CD4-positive, alpha-beta T cell treated with Interleukin-10 for 1 hour (primary cell): ENCODE results near the gene ABCC8.

ENCODE experiments used
- DNase-seq: peaks from one replicate; pipeline ENCODE4 v3.0.0-alpha.2; 2020

The ABCC8 gene

DNA sequence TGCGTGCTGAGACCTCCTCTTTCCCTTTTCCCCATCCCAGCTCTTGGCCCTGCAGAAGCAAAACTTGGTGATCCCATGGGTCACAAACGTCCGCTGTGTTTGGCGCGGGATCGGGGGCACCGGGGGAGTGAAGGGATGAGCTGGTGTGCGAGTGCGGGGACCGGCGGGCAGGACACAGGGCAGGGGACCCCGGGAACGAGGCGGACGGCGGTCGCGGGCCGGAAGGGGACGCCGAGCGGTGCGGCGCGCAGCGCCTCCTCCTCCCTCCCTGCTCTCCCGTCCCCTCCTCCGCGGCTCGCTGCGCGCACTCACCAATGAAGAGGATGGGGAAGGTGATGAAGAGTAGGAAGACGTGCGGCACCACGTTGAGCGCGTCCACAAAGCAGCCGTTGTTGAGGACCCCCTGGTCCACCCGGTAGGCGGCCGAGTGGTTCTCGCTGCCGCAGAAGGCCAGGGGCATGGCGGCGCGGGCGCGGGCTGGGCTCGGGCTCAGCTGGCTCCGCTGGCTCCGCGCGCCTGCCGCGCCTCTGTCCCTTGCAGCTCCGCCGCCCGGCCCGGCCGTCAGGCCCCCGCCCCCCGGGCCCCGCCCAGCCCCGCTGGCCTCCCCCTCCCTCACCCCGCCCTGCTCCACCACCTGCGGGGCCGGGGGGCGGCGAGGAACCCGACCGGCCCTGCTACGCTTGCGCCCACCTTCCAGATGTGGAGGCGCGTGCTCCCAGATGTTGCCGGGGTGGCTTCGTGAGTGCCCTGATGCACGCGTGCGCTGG is at the start of gene ABCC8:
ABCC8 (minus strand) TSS at position 529 of the 767 bp plus-strand sequence; CDS start at position 460, 69 bp downstream.
- DNase-seq, result no peak

DNA sequence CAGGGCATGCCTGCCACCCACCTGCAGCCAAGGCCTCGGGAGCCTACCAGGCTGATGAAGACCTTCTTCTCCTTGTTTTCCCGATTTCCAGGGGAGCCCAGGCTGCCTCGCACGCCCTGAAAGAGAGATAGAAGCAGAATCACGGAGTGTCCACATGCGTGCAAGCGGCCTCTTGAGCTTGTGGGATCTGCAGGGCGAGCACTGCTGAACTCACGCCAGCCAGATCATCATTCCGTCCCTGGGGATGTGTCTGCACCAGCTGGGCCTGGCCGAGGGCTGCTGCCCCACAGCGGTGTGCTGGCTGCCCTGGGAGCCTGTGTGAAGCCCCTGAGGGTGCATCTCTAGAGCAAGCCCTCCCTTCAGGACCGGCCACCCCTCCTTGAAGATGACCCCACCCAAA is 49.7 kb upstream of the ABCC8 start:
- DNase-seq, result no peak

DNA sequence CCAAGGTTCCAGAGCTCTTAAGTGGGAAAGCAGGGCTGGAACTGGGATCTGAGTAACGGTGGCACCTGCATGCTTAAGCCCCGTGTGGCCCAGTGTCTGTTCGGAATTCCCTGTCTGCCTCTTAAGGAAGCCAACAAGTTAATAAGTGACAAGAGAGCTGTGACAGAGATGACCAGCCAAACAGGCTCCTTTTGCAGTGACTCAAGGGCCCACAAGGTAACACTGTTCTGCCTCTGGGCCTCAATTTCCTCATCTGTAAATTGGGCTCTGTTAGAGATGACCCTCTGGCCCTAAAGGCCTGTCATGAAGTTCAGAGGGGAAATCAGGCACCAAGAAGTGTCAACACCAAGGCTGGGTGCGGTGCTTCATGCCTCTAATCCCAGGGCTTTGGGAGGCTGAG is 48.9 kb upstream of the ABCC8 start:
- no peak for DNase-seq

DNA sequence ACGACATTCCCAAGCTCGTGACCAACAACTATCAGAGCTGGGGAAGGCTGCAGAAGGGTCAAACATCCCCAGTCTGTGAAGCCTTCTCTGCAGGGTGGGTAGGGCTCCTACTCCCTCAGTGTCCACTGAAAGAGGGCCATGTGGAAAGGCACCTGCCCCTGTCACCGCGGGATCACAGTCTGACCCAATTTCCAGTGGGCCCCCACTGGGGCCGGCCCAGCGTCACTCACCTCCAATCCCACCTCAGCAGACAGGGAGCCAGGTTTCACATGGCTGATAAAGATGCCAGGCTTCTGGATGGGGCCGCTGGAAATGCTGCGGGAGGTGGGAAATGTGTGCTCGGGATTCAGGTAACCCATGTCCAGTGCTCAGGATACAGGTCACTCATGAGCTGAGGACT is 47.6 kb upstream of the ABCC8 start:
- no peak for DNase-seq

DNA sequence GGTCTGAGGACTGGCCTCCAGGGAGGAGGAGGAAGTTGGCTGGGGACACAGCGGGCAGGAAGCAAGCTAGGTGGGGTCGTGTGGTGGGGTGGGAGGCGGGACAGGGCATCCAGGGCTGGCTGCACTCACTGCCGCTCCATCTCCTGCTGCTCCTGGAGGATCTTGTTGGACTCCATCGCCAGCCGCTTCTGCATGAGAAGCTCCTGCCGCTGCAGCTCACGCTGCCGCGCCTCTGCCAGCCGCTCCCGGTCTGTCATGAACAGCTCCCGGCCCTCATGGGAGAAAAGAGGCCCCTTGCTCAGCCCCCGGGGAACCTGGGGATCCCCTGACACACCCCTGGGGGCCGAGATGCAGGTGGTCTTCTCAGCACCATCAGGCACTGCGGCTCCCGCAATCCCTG is 46.0 kb upstream of the ABCC8 start:
- no peak for DNase-seq

DNA sequence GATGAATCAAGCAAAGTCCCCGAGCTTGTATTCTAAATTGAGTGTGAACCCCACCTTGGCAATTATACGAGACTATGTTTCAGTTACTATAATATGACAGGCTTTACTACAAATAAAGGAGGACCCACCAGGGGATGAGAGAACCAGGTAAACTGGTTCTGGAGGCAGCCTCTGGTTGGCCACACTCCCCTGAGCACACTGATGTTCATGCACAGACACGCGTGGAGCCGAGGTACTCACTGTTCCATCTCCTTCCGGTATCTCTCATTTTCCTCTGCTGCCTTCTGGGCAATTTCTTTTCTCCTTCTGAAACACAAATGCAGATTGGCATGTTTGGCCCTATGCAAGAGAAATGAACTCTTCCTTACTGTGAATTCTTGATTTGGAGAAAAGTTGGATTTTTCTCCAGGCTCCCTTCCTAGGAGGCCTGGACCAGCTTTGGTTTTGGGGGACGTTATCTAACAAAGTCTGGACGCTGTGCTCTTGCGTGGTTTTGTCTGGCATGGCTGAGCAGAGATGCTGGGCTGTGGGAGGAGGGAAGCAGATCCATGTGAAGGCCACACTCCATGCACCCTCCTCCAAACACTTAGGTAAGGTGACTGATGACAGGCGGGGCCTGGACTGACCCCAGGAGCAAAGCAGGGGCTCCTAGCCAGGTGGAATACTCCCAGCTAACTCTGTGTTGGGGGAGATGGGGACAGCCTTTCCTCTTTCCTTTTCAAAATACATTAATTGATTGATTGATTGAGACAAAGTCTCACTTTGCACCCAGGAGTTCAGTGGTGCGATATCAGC is 44.7 kb upstream of the ABCC8 start:
- DNase-seq, result no peak

DNA sequence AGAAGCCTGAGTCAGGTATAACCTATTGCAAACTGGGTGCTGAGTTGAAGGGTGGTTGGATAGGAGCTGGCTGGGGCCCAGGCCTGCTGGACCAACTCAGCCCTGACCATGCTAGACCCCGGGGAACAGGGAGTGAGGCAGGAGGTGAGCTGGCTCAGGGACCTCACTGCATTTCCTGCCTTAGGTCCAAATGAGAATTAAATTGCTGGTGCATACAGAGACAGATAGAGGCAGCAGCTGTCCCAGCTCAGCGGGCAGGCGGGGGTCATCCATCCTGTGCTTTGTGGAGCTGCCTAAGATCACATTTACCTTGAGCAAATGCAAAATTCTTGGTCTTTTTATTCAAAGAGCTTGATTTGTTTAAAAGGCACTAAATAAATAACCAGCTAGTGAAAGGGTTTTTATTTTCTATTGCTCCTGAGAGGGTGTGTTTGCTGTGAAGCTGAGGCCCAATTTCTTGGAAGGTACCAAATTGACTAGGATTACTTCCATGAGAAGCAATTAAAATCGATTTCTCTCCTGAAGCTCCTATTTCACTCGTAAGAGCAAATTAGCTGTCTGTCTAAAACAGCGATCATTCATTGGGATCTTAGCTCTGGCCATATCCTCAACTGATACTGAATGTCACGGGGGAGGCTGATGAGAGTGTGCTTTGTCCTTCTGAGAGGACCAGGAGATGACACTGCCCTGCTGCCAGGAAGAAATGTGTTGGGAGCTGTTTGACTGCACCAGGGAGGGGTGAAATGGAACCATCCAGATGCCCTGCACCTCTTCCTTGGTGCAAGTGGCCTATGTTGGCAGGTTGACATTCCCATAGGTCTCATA is 42.6 kb upstream of the ABCC8 start:
- DNase-seq, result no peak

DNA sequence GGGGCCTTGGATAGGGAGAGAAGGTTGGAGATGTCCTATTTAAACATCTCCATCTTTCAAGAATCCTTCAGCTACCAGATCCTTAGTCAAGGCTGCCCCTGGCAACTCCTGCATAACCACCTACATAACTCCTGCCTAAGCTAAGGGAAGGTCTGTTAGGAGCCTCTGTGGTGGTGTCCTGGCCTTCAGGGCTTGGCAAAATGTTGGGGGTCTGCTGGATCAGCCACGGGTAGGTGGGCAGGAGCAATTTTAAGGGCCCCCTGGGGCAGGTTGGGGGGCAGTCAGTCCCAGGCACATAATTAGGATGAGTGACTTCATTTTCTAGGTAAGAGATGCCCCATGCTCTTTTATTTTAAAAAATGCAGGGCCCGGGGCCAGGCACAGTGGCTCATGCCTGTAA is 41.7 kb upstream of the ABCC8 start:
- DNase-seq, result no peak

DNA sequence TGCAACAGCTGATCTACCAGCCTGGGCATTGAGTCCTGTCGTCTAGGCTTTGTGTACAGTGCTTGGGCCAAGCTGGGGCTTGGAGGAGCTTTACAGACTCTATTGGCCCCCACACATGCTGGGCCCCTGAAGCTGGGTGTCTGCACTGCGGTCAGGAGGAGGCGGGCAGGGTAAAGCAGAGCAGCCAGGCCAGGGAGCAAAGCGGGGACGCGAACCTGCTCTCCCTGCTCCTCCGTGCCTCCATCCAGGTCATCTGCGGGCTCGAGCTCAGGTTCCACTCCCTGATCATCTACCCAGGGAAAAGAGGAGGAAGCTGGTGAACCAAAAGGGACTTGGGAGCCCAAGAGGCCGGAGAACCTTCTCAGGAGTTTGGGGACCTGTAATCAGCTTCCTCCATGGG is 40.5 kb upstream of the ABCC8 start:
- no peak for DNase-seq

DNA sequence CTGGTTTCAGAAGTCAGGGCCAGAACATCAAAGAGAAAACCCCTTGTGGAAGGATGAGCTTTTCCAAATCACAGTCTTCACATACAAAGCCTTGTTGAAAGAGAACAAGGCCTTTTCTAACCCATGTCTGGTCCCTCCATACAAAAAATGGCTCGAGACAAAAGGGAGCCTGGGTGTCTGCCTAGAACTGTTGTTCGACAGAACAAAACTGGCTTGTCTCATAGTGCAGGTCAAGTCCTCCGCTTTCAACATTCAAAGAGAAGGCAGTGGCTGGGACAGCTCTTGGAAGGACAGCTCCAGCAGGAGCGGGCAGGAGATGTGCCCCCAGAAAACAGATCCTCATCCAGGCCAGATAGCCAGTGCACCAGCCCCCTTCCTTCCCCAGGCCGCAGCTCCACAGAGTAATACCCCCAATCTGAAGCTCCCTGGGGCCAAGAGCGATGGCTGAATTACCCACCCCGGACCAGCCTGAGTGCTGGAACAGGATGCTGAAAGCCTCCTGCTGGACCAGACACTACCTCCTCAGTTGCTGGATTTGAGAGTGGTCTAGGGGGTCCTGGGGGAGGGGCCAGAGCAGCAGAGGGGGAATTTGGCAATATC is 40.0 kb upstream of the ABCC8 start:
- no peak for DNase-seq

DNA sequence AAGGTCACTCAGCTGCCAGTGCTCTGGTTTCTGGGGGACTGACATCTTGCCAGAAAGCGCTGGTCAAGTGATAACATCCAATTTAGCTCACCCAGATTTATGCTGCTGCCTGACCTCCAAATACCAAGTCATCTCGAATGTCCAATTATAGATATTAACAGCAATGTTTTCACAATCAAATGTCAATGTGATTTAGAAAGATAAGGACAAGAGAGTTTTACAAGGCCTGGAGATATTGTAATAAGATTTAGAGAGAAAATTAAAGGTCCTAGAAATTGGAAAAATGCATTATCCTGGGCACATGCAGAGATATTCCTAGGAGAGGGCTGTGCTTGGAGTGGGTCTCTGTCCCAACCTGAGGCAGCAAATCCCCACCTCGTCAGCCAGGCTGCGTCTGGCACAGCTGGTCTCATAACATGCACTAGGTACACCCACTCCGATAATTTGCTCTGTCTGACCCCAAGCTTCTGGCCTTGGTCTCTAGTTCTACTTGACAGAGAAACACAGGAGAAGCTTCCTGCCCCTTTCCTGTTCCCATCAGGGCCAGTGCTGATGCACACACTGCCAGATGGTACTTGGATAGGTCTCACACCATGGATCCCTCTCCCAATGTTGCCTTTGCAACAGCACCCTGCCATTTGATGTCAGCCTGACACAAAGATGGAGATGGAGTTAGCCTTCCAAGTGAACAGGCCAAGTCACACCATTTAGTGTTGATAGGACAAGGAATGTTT is 39.0 kb upstream of the ABCC8 start:
- DNase-seq, result no peak

DNA sequence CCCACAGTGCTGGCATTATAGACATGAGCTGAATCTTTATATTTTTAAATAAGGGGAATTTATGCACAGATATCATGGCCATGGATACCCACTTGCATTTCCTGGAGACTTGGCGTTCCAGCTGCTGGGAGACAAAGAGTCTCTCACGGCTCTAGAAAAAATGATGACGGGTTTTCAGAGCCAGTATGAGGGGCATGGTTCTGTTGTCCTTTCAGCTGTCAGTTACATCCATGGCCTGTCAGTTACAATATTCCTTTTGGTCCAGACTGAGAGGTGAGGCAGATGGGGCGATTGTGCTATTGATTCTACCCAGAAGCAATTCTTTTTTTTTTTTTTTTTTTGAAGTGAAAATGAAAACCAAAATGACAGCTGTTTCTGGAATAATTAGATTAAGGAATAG is 37.8 kb upstream of the ABCC8 start:
- DNase-seq, result no peak

DNA sequence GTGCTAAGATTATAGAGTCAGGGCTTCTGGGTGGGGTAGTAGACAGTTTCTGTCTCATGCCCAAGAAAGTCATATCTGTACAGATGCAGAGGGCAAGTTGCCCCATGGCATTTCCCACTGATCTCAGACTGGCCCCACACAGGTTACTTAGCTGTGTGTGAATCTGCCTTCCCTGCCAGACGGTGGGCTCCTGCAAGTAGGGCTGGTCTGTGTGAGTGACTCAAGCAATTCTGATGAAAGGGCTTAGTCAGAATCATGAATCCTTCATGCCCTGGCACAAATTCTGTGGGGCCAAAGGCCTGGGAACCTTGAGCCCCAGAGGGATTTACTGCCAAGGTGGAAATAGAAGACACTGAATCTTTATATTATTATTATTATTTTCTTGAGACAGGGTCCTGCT is 37.2 kb upstream of the ABCC8 start:
- DNase-seq, result no peak

DNA sequence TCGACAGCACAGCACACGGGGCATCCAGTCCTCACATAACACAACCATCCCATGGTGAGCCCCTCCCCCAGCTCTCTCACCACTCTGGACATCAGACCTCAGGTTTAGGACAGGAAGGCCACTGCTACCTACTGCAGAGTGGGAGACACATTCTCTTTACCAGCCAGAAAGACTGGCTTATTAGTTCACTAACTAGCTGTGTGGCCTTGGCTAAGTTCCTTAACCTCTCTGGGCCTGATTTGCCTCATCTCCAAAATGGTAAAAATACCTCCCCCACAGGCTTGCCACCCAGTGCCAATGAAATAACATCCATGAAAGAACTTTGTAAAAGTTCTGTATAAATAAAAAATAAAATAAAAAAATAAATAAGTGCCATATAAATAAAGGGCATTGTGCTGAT is 35.5 kb upstream of the ABCC8 start:
- DNase-seq, result no peak

DNA sequence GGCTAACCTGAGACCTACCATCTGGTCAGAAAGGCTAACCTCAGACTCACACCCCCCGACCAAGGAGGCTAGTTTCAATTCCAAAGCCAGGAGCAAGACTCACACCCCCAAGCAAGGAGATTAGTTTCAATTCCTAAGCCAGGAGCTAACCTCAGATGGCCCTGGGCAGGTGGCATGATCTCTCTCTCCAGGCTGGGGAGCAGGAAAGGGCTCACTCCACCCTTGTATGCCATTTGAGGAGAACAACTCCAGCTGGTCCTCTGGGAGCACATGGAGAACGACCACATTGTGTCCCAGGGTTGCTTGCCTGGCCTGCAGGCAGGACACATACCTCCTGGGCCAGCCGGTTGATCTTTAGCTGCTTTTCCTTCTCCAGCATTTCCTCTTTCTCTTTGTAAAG is 34.9 kb upstream of the ABCC8 start:
- no peak for DNase-seq

DNA sequence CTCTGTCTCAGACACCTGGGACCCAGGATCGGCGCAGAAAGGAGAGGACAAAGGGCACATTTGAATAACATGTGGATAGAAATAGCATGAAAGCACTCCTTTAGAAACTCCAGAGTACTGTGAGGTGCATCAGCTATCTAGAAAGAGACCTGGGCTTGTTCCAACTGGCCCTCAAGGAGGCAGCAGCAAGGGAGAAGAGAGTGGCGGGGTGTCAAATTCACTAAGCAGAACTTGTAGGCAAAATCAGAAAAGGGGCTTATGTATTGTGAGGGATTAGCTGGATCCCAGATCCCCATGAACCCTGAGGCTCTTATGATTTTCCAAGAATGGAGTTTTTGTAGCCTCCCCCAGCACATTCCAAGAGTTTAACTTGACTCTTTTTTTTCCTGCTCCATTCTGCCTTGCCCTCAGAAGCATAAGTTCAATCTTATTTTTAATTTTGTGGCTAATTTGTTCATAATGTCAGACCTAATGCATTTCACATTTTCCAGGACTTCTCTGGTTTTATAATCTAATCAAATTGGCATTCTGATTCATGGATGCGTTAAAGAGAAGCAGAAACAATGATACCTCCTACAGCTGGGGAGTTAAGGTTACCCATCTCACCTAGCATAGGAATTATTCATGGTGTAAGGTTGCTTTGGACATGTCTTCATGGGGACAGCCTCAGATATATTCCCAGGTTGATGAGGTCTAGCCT is 34.0 kb upstream of the ABCC8 start:
- no peak for DNase-seq

DNA sequence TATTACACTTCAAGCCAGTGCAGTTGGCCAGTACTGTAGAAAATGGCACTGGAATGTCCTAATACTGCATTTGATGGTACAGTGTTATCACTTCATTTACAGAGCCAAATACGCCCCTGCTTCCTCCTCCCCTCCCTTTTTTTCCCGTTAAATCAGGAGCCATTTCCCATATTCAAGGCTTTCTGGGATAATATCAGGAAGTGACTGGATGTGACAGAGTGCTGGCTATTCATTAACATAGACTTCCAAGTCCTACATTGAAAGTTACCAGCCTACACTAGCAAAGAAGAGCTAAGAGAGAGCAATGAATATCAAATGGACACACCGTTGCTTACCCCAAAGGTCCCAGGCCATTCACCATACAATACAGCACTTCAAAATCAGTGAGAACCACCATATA is 32.1 kb upstream of the ABCC8 start:
- DNase-seq, result no peak

DNA sequence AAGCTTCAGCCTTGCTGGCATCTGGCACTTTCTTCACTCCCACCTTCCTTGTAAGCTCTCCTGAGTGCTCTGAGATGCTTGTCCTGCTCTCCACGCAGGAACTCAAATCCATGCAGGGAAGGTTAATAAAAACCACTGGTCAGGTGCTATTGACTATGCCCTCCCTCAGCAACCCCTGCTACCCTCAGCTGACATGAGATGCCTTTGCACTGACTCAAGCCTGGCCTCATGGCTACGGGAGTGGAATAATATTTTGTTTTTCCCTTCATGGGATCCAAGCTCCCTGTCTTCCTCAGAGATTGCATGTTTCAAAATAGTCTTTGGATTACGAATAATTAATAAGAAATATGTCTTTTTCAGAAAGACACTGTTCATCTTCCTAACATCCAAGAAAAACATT is 31.7 kb upstream of the ABCC8 start:
- DNase-seq, result no peak

DNA sequence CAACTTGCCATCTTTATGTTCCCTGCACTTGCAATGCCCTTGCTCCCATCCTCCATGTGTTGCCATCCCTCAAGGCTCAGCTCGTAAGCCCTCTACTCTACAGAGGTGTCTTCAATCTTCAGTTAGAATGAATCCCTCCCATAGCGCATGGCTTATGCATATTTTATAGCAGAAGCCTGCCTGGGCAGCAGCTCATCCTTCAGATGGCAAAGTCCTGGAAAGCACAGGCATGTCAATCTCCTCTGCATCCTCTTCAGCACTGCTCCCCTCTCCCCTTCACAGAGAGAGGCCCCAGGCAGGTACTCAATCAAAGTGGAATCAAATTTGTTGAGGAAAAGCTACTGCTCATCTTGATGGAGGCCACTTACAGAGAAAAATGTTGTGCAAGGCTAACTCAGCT is 31.1 kb upstream of the ABCC8 start:
- no peak for DNase-seq

DNA sequence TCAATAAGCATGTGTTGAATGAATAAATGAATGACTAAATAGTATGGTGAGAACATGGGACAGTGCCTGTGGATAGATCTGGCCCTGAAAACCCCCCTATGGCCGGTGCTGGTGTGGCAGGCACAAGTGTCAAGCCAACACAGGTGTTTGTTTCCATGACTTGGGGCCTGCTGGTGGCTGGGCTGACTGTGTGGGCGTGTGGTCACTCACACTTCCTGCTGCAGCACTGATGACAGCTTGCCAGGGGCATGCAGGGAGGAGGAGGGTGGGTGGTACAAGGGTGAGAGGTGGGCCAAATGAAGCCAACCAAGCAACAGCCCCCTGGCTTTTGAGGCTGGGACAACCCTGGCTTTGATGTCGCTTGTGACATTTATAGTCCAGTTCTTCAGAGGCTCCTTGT is 30.3 kb upstream of the ABCC8 start:
- no peak for DNase-seq

DNA sequence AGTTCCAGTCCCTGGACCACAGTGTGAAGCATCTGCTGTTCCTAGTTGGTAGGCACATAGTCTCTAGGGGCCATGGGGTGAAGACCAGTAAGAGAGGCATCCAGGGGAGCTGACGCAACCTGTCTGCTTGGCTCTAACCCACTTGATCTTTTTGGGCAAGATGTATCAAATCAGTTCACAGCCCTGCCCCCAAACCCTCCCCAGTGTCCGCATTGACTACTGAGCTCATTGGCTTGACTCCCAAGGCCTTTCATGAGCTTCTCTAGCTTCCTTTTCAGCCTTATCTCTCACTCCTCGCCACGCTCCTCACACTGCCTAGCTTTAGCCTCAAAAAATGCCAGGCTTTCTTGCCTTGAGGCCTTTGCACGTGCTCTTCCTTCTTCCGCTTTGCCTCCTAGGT is 29.7 kb upstream of the ABCC8 start:
- DNase-seq, result no peak

DNA sequence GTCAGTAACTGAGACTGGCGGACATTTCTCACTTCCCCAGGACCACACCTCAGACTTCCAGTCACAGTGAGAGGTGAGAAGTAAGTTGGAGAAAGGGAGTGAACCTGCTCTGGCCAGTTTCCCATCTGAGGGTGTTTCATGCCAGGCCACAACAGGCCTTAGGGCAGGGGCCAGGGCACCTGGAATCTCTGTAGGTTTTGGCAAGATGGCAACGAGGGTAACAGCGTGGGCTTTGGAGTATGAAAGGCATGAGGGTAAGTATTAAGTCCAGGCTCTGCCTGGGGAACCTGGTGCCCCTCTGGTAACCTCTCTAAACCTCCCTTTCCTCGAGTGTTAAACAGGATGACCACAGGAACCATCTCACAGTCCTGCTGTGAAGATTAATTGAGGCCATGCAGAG is 28.5 kb upstream of the ABCC8 start:
- no peak for DNase-seq
